BJ (cell line): Measurements from ENCODE around the gene TAF4. TPM values are rescaled to one million over a fixed set of nuclear protein-coding genes. Genes with fewer than 3 reads are reported as not detected.

Source experiments
- CTCF ChIA-PET: fragments of 350-600 bp; formaldehyde crosslinking; extraction: SDS; loops from one replicate; lab custom pipeline; 2021; ENCODE audit warnings: antibody characterized with exemption, inconsistent platforms; lab: Yijun Ruan, JAX
- POLR2A ChIA-PET: fragments of 300-600 bp; sonication (Branson Sonifier 250); formaldehyde crosslinking; extraction: SDS; loops from one replicate; lab custom pipeline; 2021; ENCODE audit warnings: antibody characterized with exemption; lab: Charles Lee
- DNase-seq: peaks from one replicate; pipeline ENCODE4 v3.0.0-alpha.2; 2011; ENCODE audit warnings: low read depth
- H3K27me3 ChIP-seq: 2 replicates; pipeline ENCODE4 v1.6.0; 2011; ENCODE audit warnings: low read length; ENCODE audit not compliant: control insufficient read depth, insufficient read depth
- H3K36me3 ChIP-seq: 2 replicates; pipeline ENCODE4 v1.5.1; 2011; ENCODE audit warnings: low read length; ENCODE audit not compliant: control insufficient read depth, insufficient read depth
- H3K4me3 ChIP-seq: 2 replicates; pipeline ENCODE4 v1.5.1; 2011; ENCODE audit warnings: low read depth, mild to moderate bottlenecking, control low read depth, low read length
- CTCF ChIP-seq: IDR thresholded peaks from 2 replicates; pipeline ENCODE4 v1.5.1; 2011; ENCODE audit warnings: low read depth, mild to moderate bottlenecking, control low read depth, inconsistent platforms, low read length, moderate library complexity; ENCODE audit not compliant: insufficient read depth
- polyA plus RNA-seq: library from polyadenylated mRNA; depleted of rRNA; stranded (reverse); fragments of >200 nt; gene quantifications from 2 replicates; pipeline ENCODE4 v1.2.3, GENCODE V29; 2011

Gene TAF4
- polyA plus RNA-seq, 1 experiment, result 1.2 TPM

- TF ChIP-seq CTCF, result no peak
- CTCF ChIA-PET, result no interaction called here
- POLR2A ChIA-PET, result no interaction called here
- Histone ChIP-seq H3K4me3 (no peak overlapping the region), H3K36me3 (peaks cover 8% of the 10 kb centered on the region), H3K27me3 (no peaks in the 10 kb centered on the region)
- DNase-seq, result no peak
Measured at GRCh38 chr20:61979090-61979489, 86.6 kb downstream of the TAF4 start.

- ChIA-PET CTCF (no interaction called here), POLR2A (no interaction called here)
- no peak for DNase-seq
Measured at GRCh38 chr20:61978491-61978890, 87.2 kb downstream of the TAF4 start.

GRCh38 chr20:61977419-61977786, 88.3 kb downstream of the TAF4 start:
- no peak for DNase-seq
- ChIA-PET CTCF (no interaction called here), POLR2A (no interaction called here)
- Histone ChIP-seq H3K4me3 (no peak overlapping the region), H3K27me3 (no peaks in the 10 kb centered on the region), H3K36me3 (peaks cover 11% of the 10 kb centered on the region)
- no peak for TF ChIP-seq CTCF

More at GRCh38 chr20:61978491-61978890, 87.2 kb downstream of the TAF4 start:
- H3K4me3 ChIP-seq, result no peak overlapping the region
- peaks cover 11% of the 10 kb centered on the region for H3K36me3 ChIP-seq
- no peaks in the 10 kb centered on the region for H3K27me3 ChIP-seq
- TF ChIP-seq CTCF, result no peak

- Histone ChIP-seq H3K36me3 (peaks cover 11% of the 10 kb centered on the region), H3K27me3 (no peaks in the 10 kb centered on the region), H3K4me3 (no peak overlapping the region)
- ChIA-PET POLR2A (no interaction called here), CTCF (no interaction called here)
- DNase-seq, result no peak
- no peak for TF ChIP-seq CTCF
Measured at GRCh38 chr20:61976644-61977418, 88.8 kb downstream of the TAF4 start.

GRCh38 chr20:61976263-61976643, 89.4 kb downstream of the TAF4 start:
- ChIA-PET POLR2A (no interaction called here), CTCF (interaction anchor here (1.1 kb wide), 1 partner anchor 50 kb away, joined by 3 read pairs; no protein-coding TSS in a partner anchor)
- Histone ChIP-seq H3K36me3 (peaks cover 11% of the 10 kb centered on the region), H3K27me3 (no peaks in the 10 kb centered on the region), H3K4me3 (no peak overlapping the region)
- DNase-seq, result no peak
- no peak for TF ChIP-seq CTCF
